VCaP (cell line): ENCODE results near the gene EFNA2.
"Not testable (repeated sequence)": the region's sequence is repeated elsewhere in the genome, so short reads cannot be mapped to it uniquely, and the experiment has no call there.

Experiments
- H3K27ac ChIP-seq: fragments of 450-650 bp; 2 replicates; pipeline ENCODE4 v1.5.1; 2017
- TF ChIP-seq, protein P1 (sequence below): fragments of 450-650 bp; conservative IDR thresholded peaks from 2 replicates; pipeline ENCODE4 v1.5.1; 2017; ENCODE audit warnings: mild to moderate bottlenecking, moderate library complexity

Gene EFNA2

DNA sequence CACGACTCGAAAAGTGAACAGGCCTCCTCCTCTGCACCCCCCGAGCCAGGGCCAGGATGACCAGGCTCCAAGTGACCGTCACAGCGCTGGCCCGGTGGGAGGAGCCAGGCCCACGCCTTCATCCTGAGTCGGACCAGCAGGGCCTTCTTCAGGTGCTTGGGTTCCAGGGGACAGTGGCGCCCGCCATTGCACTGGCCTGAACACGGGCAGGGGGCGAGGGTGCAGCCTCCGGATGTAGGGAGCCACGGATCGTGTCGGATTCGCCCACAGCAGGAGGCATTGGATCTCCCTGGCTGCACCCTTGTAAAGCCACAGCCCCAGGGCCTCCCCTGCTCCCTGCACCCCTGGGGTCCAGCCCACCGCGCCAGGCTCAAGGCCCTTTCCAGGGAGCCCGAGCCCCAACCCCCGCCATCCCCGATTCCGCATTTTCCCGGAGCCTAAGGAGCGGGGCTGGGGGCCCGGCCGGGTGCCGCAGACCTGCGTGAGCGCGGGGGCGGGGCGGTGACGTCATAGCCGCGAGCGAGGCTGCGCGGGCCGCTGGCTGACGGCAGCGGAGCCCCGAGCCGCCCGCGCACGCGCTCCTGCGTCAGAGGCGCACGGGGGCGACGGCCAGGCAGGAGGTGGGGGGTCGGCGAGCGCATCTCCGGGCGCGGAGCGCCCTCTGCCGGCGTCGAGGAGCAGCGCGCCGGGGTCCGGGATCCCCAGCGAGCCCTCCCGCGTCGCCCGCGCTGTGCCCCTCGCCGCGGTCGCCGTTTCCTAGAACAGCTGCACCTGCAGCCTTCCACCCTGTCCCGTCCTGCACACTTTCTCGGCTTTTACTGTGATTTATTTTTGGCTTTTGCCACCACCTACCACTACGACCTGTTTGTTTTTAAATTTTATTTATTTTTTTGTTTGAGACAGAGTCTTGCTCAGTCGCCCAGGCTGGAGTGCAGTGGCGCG lies 45.6 kb upstream of the EFNA2 start:
- H3K27ac ChIP-seq: peak overlapping the region; percentile 90
- TF ChIP-seq, protein P1, sequence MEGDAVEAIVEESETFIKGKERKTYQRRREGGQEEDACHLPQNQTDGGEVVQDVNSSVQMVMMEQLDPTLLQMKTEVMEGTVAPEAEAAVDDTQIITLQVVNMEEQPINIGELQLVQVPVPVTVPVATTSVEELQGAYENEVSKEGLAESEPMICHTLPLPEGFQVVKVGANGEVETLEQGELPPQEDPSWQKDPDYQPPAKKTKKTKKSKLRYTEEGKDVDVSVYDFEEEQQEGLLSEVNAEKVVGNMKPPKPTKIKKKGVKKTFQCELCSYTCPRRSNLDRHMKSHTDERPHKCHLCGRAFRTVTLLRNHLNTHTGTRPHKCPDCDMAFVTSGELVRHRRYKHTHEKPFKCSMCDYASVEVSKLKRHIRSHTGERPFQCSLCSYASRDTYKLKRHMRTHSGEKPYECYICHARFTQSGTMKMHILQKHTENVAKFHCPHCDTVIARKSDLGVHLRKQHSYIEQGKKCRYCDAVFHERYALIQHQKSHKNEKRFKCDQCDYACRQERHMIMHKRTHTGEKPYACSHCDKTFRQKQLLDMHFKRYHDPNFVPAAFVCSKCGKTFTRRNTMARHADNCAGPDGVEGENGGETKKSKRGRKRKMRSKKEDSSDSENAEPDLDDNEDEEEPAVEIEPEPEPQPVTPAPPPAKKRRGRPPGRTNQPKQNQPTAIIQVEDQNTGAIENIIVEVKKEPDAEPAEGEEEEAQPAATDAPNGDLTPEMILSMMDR: peak; percentile 94

DNA sequence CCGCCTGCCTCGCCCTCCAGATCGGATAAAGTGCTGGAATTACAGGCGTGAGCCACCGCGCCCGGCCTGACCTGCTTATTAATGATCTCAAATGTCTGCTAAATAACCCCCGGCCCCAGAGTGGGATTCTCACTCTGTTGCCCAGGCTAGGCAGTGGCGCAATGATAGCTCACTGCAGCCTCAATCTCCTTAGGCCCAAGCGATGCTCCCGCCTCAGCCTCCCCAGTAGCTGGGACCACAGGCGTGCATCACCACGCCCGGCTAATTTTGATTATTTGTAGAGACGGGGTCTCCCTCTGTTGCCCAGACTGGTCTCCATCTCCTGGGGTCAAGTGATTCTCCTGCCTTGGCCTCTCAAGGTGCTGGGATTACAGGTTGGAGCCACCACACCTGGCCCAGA lies 44.7 kb upstream of the EFNA2 start:
- TF ChIP-seq, protein P1: no peak
- peak overlapping the region; percentile 90 for H3K27ac ChIP-seq

DNA sequence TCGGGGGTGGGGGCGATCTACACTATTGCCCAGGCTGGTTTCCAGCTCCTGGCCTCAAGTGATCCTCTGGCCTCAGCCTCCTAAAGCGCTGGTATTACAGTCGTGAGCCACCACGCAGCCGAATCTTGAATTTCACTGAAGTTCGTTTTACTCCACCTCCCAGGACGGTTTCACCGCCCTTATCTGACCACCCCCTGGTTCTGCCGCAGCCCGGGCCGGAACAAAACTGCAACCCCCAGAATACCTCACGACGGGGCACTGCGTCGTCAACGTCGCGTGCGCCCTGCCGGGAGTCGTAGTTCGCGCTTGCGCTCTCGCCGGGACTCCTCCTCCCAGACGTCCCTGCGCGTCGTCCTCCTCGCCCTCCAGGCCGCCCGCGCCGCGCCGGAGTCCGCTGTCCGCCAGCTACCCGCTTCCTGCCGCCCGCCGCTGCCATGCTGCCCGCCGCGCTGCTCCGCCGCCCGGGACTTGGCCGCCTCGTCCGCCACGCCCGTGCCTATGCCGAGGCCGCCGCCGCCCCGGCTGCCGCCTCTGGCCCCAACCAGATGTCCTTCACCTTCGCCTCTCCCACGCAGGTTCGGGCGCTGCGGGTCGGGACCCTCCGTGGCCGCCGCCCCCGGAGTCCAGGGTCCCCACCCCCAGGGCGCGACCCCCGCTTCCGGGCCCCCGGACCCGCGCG lies 44.1 kb upstream of the EFNA2 start, which contains the start of gene ATP5F1D:
Gene ATP5F1D, plus strand, starts transcription at position 335 of the 679 bp plus-strand sequence. Its CDS starts 100 bp downstream, at position 435.
- TF ChIP-seq, protein P1: no peak
- peak within 1 kb of the TSS; percentile 90 for H3K27ac ChIP-seq

DNA sequence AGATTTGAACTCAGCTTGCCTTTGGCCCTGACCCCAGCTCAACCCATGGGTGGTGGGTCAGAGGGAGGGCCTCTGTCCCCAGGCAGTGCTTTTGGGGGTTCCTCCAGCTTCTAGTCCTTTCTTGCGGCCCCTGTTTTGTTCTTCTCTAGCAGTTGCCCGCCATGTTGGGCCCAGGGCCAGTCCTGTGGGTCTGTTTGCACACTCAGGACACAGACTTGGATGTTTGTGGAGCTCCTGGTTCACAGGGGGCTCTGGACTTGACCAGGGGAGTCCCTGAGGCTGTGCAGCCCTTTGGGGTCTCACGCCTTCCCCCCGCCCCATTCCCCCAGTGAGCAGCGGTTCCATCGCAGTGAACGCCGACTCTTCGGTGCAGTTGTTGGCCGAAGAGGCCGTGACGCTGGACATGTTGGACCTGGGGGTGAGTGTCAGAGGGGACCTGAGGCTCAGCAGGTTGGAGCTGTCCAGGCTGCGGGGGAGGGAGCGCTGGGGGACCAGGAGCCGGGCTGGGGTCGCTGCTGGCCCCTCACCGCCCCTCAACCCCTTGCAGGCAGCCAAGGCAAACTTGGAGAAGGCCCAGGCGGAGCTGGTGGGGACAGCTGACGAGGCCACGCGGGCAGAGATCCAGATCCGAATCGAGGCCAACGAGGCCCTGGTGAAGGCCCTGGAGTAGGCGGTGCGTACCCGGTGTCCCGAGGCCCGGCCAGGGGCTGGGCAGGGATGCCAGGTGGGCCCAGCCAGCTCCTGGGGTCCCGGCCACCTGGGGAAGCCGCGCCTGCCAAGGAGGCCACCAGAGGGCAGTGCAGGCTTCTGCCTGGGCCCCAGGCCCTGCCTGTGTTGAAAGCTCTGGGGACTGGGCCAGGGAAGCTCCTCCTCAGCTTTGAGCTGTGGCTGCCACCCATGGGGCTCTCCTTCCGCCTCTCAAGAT lies 41.6 kb upstream of the EFNA2 start:
- peak overlapping the region; percentile 90 for H3K27ac ChIP-seq
- TF ChIP-seq, protein P1: peak; percentile 94

DNA sequence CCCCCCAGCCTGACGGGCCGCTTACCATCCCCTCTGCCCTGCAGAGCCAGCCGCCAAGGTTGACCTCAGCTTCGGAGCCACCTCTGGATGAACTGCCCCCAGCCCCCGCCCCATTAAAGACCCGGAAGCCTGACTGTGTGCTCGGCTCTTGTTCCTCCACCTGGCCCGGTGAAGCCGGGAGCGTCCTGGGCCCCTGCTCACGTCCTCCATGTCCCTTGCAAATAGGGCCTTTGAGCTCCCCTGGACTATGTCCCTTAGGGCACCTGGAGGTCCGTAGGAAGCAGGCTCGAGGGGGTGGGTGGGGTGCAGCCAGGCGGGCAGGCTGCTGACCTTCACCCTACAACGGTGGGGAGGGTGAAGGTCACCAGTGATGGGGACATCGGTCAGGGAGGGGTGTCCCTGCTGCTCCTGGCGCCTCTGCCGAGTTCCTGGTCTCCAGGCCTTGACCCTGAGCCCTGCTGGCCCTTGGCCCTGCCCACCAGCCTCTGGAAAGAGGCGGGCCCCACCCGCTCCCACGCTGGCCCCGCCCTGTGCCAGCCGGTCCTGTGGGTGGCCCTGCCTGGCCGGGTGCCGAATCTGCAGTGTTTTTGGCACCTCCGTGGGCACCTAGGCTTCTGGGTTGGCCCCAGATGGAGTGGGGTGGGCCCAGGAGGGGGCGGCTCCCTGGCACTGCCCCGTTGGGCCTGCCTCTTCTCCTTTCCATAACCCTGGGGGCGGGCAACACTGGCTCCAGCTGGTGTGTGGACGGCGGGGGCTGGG lies 40.8 kb upstream of the EFNA2 start:
- H3K27ac ChIP-seq: peak overlapping the region; percentile 90
- TF ChIP-seq, protein P1: peak; percentile 6

DNA sequence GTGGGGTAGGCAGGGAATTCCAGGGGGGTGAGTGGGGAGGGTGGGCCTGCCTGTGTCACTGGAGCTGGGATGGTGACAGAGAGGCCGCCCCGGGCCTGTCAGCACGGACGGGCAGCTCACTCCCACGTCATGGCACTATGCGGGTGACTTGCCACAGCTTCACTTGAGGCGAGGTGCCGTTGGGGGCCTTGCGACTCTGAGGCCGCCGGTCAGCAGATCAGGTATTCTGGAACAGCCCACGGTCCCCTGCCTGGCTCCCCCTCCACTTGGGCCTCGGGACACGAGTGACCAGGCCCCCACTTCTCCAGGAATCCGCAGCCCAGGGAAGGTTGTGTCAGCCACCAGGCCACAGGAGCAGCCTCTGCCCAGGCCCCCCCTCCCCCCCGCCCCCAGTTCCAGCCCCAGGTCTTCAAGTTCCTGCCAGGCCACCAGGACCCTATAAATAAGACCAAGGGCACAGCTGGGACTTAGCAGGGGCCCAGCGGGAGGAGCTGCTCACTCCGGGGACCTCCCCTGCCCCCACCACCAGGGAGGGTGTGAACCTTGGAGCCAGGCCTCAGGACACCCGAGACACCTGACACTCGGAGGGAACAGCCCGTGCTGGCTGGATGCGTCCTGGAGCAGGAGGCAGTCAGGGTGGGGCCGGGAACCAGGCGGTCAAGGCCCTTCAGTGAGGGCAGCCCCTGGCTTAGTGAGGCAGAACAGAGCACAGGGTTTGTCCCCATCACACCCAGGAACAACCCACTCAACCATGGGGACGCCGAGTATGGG lies 40.0 kb upstream of the EFNA2 start:
- TF ChIP-seq, protein P1: no peak
- H3K27ac ChIP-seq: peak overlapping the region; percentile 90

DNA sequence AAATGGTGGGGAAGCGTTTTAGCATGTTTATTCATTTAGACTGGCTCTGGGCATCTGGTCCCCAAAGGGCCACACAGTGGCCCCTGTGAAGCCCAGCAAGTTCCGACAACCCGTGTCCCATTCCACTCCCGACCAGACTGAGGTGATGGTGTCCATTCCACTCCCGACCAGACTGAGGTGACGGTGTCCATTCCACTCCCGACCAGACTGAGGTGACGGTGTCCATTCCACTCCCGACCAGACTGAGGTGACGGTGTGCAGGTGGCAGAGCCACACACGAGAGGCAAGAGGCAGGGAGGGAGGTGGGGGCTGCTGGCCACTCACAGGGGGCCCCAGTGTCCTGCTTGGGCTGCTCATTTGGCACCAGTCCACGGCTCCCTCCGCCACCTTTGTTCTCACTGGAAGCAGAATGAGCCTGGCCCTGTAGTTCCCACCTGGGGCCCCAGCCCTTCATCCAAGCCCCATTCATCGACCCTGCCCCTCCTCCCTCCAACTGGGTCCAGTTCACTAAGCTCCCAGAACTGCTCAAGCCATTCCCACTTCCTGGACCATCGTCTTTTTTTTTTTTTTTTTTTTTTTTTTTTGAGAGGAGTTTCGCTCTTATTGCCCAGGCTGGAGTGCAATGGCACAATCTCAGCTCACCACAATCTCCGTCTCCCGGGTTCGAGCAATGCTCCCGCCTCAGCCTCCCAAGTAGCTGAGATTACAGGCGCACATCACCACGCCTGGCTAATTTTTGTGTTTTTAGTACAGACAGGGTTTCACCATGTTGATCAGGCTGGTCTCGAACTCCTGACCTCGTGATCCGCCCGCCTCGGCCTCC lies 39.2 kb upstream of the EFNA2 start:
- H3K27ac ChIP-seq: not testable (repeated sequence)
